Measurements from ENCODE around the gene CCNY.

DNA sequence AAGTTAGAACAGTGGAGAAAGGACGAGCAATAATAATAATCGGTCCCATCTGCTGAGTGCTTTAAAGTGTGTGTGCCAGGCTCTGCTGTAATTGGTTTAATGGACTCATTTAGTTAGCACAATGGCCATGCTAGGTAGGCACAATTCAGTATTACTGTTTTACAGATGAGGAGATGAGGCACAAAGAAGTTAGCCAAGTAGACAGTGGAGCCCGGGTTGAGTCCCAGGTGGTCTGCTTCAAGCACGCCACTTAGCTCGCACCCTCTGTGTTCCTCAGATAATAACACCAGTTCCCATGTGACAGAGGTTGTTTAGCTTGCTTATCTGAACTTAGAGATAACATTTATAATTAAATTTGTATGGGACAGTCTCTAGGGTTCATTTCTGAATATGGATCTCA lies 167.3 kb downstream of the CCNY start:
- TF ChIP-seq EZH2phosphoT487 (IDR thresholded peaks at IDR 0.05; ENCODE audit: low read length) = no peak
- TF ChIP-seq, protein P1, sequence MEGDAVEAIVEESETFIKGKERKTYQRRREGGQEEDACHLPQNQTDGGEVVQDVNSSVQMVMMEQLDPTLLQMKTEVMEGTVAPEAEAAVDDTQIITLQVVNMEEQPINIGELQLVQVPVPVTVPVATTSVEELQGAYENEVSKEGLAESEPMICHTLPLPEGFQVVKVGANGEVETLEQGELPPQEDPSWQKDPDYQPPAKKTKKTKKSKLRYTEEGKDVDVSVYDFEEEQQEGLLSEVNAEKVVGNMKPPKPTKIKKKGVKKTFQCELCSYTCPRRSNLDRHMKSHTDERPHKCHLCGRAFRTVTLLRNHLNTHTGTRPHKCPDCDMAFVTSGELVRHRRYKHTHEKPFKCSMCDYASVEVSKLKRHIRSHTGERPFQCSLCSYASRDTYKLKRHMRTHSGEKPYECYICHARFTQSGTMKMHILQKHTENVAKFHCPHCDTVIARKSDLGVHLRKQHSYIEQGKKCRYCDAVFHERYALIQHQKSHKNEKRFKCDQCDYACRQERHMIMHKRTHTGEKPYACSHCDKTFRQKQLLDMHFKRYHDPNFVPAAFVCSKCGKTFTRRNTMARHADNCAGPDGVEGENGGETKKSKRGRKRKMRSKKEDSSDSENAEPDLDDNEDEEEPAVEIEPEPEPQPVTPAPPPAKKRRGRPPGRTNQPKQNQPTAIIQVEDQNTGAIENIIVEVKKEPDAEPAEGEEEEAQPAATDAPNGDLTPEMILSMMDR (IDR thresholded peaks at IDR 0.05; ENCODE audit: low read length) = no peak

Data from MM.1S (cell line).